PFSK-1 (cell line): ENCODE measurements around the gene MLPH.

Source experiments
- POLR2AphosphoS5 ChIP-seq: IDR thresholded peaks from 2 replicates; pipeline ENCODE4 v1.6.1; 2012; ENCODE audit warnings: low read depth, mild to moderate bottlenecking, control low read depth, low read length, moderate library complexity
- REST ChIP-seq, 2 experiments: IDR thresholded peaks; 2 replicates each; pipeline versions ENCODE4 v1.6.1 to v1.8.0; 2011 to 2012; ENCODE audit warnings: low read depth in 2 of 2, low read length in 2 of 2, control low read depth in 1 of 2, inconsistent platforms in 1 of 2, mild to moderate bottlenecking in 1 of 2, moderate library complexity in 1 of 2; ENCODE audit not compliant: insufficient read depth in 1 of 2

- TF ChIP-seq REST (IDR thresholded peaks at IDR 0.05; ENCODE audit: insufficient read depth in 1 of 2, low read depth in 2 of 2, low read length in 2 of 2) (no peak), POLR2AphosphoS5 (no peak)
Measured at GRCh38 chr2:237519506-237520245, 32.6 kb downstream of the MLPH start.
